Osteoblast (primary cell): Measurements from ENCODE around the gene PRDM5. TPM values are rescaled to one million over a fixed set of nuclear protein-coding genes. Genes with fewer than 3 reads are reported as not detected.

Source experiments
- DNase-seq: peaks from one replicate; pipeline ENCODE4 v3.0.0; 2011; ENCODE audit warnings: low spot score, mixed read lengths; ENCODE audit not compliant: insufficient read length; ENCODE audit errors: missing footprints
- H2AFZ ChIP-seq: 2 replicates; pipeline ENCODE4 v1.6.0; 2011; ENCODE audit warnings: mild to moderate bottlenecking, low read length
- H3K27ac ChIP-seq: 2 replicates; pipeline ENCODE4 v1.5.1; 2011; ENCODE audit warnings: mild to moderate bottlenecking, low read depth, low read length, moderate library complexity
- H3K27me3 ChIP-seq: 2 replicates; pipeline ENCODE4 v1.6.0; 2012; ENCODE audit warnings: mild to moderate bottlenecking, control low read depth, inconsistent platforms, low read length, moderate library complexity; ENCODE audit not compliant: insufficient read depth
- H3K36me3 ChIP-seq: 2 replicates; pipeline ENCODE4 v1.5.1; 2011; ENCODE audit warnings: mild to moderate bottlenecking, low read length, control low read depth, moderate library complexity; ENCODE audit not compliant: insufficient read depth
- H3K4me1 ChIP-seq: 2 replicates; pipeline ENCODE4 v1.5.1; 2011; ENCODE audit warnings: mild to moderate bottlenecking, low read length, control low read depth, moderate library complexity; ENCODE audit not compliant: insufficient read depth
- H3K4me2 ChIP-seq: 2 replicates; pipeline ENCODE4 v1.6.0; 2011; ENCODE audit warnings: mild to moderate bottlenecking, low read length; ENCODE audit not compliant: insufficient read depth
- H3K4me3 ChIP-seq: fragments of 200-600 bp; sonication (generic); 3 replicates; pipeline ENCODE4 v1.5.1; 2012; ENCODE audit warnings: mild to moderate bottlenecking, low read length, inconsistent platforms; ENCODE audit not compliant: insufficient read depth
- H3K79me2 ChIP-seq: 2 replicates; pipeline ENCODE4 v1.6.0; 2012; ENCODE audit warnings: mild to moderate bottlenecking, low read length, control low read depth, inconsistent platforms; ENCODE audit not compliant: insufficient read depth
- H3K9me3 ChIP-seq: 2 replicates; pipeline ENCODE4 v1.5.1; 2011; ENCODE audit warnings: low read depth, low read length, control low read depth
- H4K20me1 ChIP-seq: 2 replicates; pipeline ENCODE4 v1.6.0; 2012; ENCODE audit warnings: mild to moderate bottlenecking, low read length, control low read depth; ENCODE audit not compliant: insufficient read depth
- total RNA-seq: library from RNA; depleted of rRNA; stranded (reverse); fragments of >200 nt; gene quantifications from 2 replicates; pipeline ENCODE4 v1.2.3, GENCODE V29; 2012
- TF ChIP-seq, protein P1 (sequence below): IDR thresholded peaks from 2 replicates; pipeline ENCODE4 v1.5.1; 2011; ENCODE audit warnings: mild to moderate bottlenecking, low read depth, low read length, moderate library complexity; ENCODE audit errors: extremely low read depth

Gene PRDM5
- total RNA-seq, 1 donor = 39.4 TPM

GRCh38 chr4:120691106-120691505 lies 231.4 kb downstream of the PRDM5 start:
- H3K4me2 ChIP-seq = no peak overlapping the region
- no peak for DNase-seq

DNA sequence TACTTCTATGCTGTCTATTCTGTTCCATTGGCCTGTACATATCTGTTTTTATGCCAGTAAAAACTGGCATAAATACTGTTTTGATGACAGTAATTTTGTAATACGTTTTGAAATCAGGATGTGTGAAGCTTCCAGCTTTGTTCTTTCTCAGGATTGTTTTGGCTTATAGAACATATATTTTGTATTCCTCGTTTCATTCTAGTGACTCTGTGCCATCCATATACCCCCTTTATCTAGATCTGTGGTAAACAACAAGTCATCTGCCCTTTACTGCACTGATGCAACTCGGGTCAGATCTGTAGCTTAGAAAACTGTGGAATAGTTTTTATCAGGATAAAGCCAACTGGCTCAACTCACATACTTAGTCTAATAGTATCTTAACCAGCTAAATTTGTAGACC lies 233.7 kb downstream of the PRDM5 start:
- Histone ChIP-seq H4K20me1 (no peaks in the 10 kb centered on the region), H3K79me2 (no peaks in the 10 kb centered on the region), H3K4me2 (no peak overlapping the region), H3K27ac (no peak overlapping the region), H3K27me3 (no peaks in the 10 kb centered on the region), H3K9me3 (no peaks in the 10 kb centered on the region), H3K36me3 (no peaks in the 10 kb centered on the region), H3K4me1 (peaks cover 8% of the 10 kb centered on the region), H3K4me3 (no peak overlapping the region), H2AFZ (no peak overlapping the region)
- no peak for DNase-seq
- TF ChIP-seq, protein P1, sequence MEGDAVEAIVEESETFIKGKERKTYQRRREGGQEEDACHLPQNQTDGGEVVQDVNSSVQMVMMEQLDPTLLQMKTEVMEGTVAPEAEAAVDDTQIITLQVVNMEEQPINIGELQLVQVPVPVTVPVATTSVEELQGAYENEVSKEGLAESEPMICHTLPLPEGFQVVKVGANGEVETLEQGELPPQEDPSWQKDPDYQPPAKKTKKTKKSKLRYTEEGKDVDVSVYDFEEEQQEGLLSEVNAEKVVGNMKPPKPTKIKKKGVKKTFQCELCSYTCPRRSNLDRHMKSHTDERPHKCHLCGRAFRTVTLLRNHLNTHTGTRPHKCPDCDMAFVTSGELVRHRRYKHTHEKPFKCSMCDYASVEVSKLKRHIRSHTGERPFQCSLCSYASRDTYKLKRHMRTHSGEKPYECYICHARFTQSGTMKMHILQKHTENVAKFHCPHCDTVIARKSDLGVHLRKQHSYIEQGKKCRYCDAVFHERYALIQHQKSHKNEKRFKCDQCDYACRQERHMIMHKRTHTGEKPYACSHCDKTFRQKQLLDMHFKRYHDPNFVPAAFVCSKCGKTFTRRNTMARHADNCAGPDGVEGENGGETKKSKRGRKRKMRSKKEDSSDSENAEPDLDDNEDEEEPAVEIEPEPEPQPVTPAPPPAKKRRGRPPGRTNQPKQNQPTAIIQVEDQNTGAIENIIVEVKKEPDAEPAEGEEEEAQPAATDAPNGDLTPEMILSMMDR = no peak

More at GRCh38 chr4:120691106-120691505, 231.4 kb downstream of the PRDM5 start:
- Histone ChIP-seq H3K4me1 (peaks cover 15% of the 10 kb centered on the region), H3K9me3 (no peaks in the 10 kb centered on the region), H3K36me3 (no peaks in the 10 kb centered on the region), H3K27me3 (no peaks in the 10 kb centered on the region), H2AFZ (no peak overlapping the region), H3K27ac (no peak overlapping the region), H3K79me2 (no peaks in the 10 kb centered on the region), H4K20me1 (no peaks in the 10 kb centered on the region), H3K4me3 (no peak overlapping the region)
- TF ChIP-seq, protein P1 = no peak

DNA sequence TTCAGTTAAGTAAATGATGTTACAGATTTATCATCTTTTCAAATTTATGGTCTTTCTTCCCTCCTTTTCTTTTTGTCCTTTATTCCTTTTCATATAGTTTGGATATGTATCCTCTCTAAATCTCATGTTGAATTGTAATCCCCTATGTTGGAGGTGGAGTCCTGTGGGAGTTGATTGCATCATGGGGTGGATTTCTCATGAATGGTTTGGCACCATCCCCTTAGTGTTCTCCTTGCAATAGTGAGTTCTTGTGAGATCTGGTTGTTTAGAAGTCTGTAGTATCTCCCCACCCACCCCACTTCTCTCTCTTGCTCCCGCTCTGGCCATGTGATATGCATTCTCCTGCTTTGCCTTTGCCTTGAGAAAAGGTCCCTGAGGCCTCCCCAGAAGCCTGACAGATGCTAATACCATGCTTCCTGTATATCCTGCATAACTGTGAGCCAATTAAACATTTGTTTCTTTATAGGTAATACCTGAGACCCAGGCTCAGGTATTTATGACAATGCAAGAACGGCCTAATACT lies 236.7 kb downstream of the PRDM5 start:
- no peak for DNase-seq
- Histone ChIP-seq H3K79me2 (no peaks in the 10 kb centered on the region), H3K9me3 (no peaks in the 10 kb centered on the region), H3K27me3 (no peaks in the 10 kb centered on the region), H3K36me3 (no peaks in the 10 kb centered on the region), H3K4me3 (no peak overlapping the region), H2AFZ (no peak overlapping the region), H3K27ac (no peak overlapping the region), H4K20me1 (no peaks in the 10 kb centered on the region), H3K4me2 (no peak overlapping the region), H3K4me1 (no peaks in the 10 kb centered on the region)
- TF ChIP-seq, protein P1 = no peak

DNA sequence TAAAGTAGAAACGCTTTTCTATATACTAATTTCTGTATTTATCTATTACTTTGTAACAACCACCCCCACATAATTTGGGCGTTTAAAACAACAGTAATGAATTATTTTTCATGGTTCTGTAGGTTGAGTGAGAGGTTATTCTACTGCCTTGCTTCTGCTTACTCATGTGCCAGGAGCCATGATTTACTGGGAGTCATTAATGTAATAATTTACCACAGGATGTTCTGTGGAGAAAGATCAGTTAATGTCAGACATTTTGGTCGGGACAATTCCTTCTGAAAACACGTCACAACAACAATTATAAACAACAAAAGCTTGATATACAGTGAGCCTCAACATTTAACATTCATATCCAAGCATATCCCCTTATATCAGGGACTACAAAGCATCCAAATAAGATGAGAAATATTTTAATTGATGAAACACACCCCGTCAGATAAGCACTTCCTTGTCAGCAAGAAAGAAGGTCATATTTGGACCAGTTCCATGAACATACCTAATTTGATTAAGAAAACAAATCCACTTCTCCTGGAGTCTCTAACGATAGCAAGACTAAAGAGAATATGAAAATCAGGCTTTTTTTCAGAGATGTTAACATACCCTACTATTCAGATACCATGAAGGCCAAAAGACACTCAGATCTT lies 238.5 kb downstream of the PRDM5 start:
- Histone ChIP-seq H4K20me1 (no peaks in the 10 kb centered on the region), H3K4me3 (no peak overlapping the region), H3K9me3 (no peaks in the 10 kb centered on the region), H3K27ac (no peak overlapping the region), H3K4me1 (no peaks in the 10 kb centered on the region), H2AFZ (no peak overlapping the region), H3K79me2 (no peaks in the 10 kb centered on the region), H3K27me3 (no peaks in the 10 kb centered on the region), H3K4me2 (no peak overlapping the region), H3K36me3 (no peaks in the 10 kb centered on the region)
- no peak for DNase-seq
- TF ChIP-seq, protein P1 = no peak
